CD14-positive monocyte (primary cell): ENCODE data around the gene LARP1B. TPM values are rescaled to one million over a fixed set of nuclear protein-coding genes. Genes with fewer than 3 reads are reported as not detected.

ENCODE experiments used
- DNase-seq, 3 donors: peaks; one replicate each; pipeline ENCODE4 v3.0.0-alpha.2; 2011 to 2022
- H2AFZ ChIP-seq: 2 replicates; pipeline ENCODE4 v1.6.0; 2012; ENCODE audit warnings: mild to moderate bottlenecking, low read depth, low read length, inconsistent platforms; ENCODE audit not compliant: insufficient read depth, poor library complexity, severe bottlenecking
- H3K27ac ChIP-seq, 2 donors: 1 replicate in 1 of 2; 2 replicates in 1 of 2; pipeline ENCODE4 v1.5.1; 2012 to 2013; ENCODE audit warnings: low read length in 2 of 2, control low read depth in 1 of 2, inconsistent platforms in 1 of 2, low read depth in 1 of 2, mild to moderate bottlenecking in 1 of 2
- H3K27me3 ChIP-seq, 2 donors: one replicate each; pipeline versions ENCODE4 v1.6.0 to v1.6.1; 2011 to 2013; ENCODE audit warnings: low read length in 2 of 2; ENCODE audit not compliant: control insufficient read depth in 2 of 2, insufficient read depth in 2 of 2
- H3K36me3 ChIP-seq, 2 donors: replicated peaks in 1 of 2; 1 replicate in 1 of 2; 2 replicates in 1 of 2; pipeline versions ENCODE4 v1.5.1 to v1.6.1; 2012 to 2013; ENCODE audit warnings: low read length in 2 of 2, control low read depth in 1 of 2, inconsistent platforms in 1 of 2, mild to moderate bottlenecking in 1 of 2; ENCODE audit not compliant: insufficient read depth in 2 of 2, control insufficient read depth in 1 of 2
- H3K4me1 ChIP-seq, 2 donors: 1 replicate in 1 of 2; 2 replicates in 1 of 2; pipeline versions ENCODE4 v1.5.1 to v1.6.1; 2012 to 2013; ENCODE audit warnings: low read length in 2 of 2, control low read depth in 1 of 2, inconsistent platforms in 1 of 2, mild to moderate bottlenecking in 1 of 2, moderate library complexity in 1 of 2; ENCODE audit not compliant: insufficient read depth in 2 of 2, control insufficient read depth in 1 of 2
- H3K4me2 ChIP-seq: replicated peaks from 2 replicates; pipeline ENCODE3; 2012; ENCODE audit warnings: low read length, moderate library complexity, mild to moderate bottlenecking; ENCODE audit not compliant: poor library complexity, severe bottlenecking; ENCODE audit errors: extremely low read depth
- H3K4me3 ChIP-seq, 3 experiments: fragments of 200-600 bp in 1 of 3; sonication (generic) in 1 of 3; replicated peaks in 1 of 3; 1 replicate in 2 of 3; 2 replicates in 1 of 3; pipeline ENCODE4 v1.5.1; 2011 to 2013; ENCODE audit warnings: low read length in 3 of 3, mild to moderate bottlenecking in 3 of 3, control low read depth in 2 of 3, low read depth in 2 of 3, inconsistent platforms in 1 of 3, moderate library complexity in 1 of 3
- H3K79me2 ChIP-seq: 2 replicates; pipeline ENCODE4 v1.6.0; 2012; ENCODE audit warnings: mild to moderate bottlenecking, control low read depth, inconsistent platforms, low read length, moderate library complexity; ENCODE audit not compliant: insufficient read depth
- H3K9ac ChIP-seq: 2 replicates; pipeline ENCODE4 v1.6.0; 2017; ENCODE audit warnings: low read length, mild to moderate bottlenecking; ENCODE audit not compliant: insufficient read depth, poor library complexity, severe bottlenecking
- H3K9me3 ChIP-seq, 2 donors: replicated peaks in 1 of 2; 1 replicate in 1 of 2; 2 replicates in 1 of 2; pipeline versions ENCODE4 v1.5.1 to v1.6.1; 2012 to 2013; ENCODE audit warnings: low read length in 2 of 2, control low read depth in 1 of 2; ENCODE audit not compliant: control insufficient read depth in 1 of 2, insufficient read depth in 1 of 2
- H4K20me1 ChIP-seq: 2 replicates; pipeline ENCODE4 v1.6.0; 2012; ENCODE audit warnings: mild to moderate bottlenecking, low read length, control low read depth, moderate library complexity; ENCODE audit not compliant: insufficient read depth
- H3K27ac Mint-ChIP-seq, 7 donors: one replicate each; pipeline ENCODE4 v1.8.0; 2020; ENCODE audit warnings: mild to moderate bottlenecking in 7 of 7, mixed read lengths in 7 of 7, moderate library complexity in 6 of 7, inconsistent platforms in 2 of 7
- H3K27me3 Mint-ChIP-seq, 3 donors: one replicate each; pipeline ENCODE4 v1.8.0; 2021 to 2022; ENCODE audit warnings: low read depth in 3 of 3, mild to moderate bottlenecking in 3 of 3, mixed read lengths in 3 of 3, moderate library complexity in 3 of 3, inconsistent platforms in 1 of 3
- H3K36me3 Mint-ChIP-seq, 2 donors: one replicate each; pipeline ENCODE4 v1.8.0; 2020; ENCODE audit warnings: mixed read lengths in 2 of 2, inconsistent platforms in 1 of 2, mild to moderate bottlenecking in 1 of 2
- H3K4me1 Mint-ChIP-seq: one replicate; pipeline ENCODE4 v1.8.0; 2020; ENCODE audit warnings: mild to moderate bottlenecking, mixed read lengths
- H3K4me3 Mint-ChIP-seq, 2 donors: one replicate each; pipeline ENCODE4 v1.8.0; 2020; ENCODE audit warnings: mild to moderate bottlenecking in 2 of 2, mixed read lengths in 2 of 2, moderate library complexity in 1 of 2
- H3K9me3 Mint-ChIP-seq, 7 donors: one replicate each; pipeline ENCODE4 v1.8.0; 2020 to 2022; ENCODE audit warnings: mixed read lengths in 7 of 7, mild to moderate bottlenecking in 6 of 7, moderate library complexity in 6 of 7, inconsistent platforms in 2 of 7
- CTCF ChIP-seq: fragments of 200-600 bp; IDR thresholded peaks from one replicate; pipeline ENCODE4 v1.8.0; 2022; ENCODE audit warnings: antibody characterized with exemption, mild to moderate bottlenecking
- WGBS: methylation state at CpG from one replicate; pipeline ENCODE4 v1.1.5; 2013; ENCODE audit warnings: missing lambda C conversion rate; ENCODE audit not compliant: insufficient coverage; 5-methylcytosine and 5-hydroxymethylcytosine counted together
- intact Hi-C, 2 donors: fragments of 100-400 bp; cut with micrococcal nuclease; formaldehyde crosslinking; loops; one replicate each; pipeline versions ENCODE4 v1.15.0 to v1.15.1; 2023
- polyA plus RNA-seq, 3 donors: library from polyadenylated mRNA; depleted of rRNA in 1 of 3; unstranded in 2 of 3; stranded (reverse) in 1 of 3; fragments of 300-500 nt in 2 of 3; fragments of >200 nt in 1 of 3; fragmentation: Illumina TruSeq in 2 of 3; gene quantifications; 1 replicate in 2 of 3; 2 replicates in 1 of 3; pipeline ENCODE4 v1.2.3, GENCODE V29; 2012 to 2021

LARP1B gene
- polyA plus RNA-seq, 3 donors: 3.0 to 5.7 (median 3.7) TPM

DNA sequence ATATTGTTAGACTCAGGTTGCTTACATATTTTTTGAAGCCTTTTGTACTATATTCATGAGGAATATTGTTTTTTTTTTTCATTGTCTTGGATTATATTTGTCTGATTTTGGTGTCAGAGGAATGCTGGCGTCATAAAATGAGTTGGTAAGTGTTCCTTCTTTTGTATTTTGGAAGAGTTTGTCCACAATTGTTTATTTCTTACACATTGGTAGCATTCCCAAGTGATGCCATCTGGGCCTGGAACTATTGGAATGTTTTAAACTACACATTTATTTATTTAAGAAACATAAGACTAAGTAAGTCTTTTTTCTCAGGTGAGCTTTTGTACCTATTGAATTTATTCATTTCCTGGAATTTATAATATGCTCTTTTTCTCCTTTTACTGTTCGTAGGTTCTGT is 107.6 kb downstream of the LARP1B start:
- Mint-ChIP-seq H3K9me3 (peaks cover 0 to 2% (median 0%) of the 10 kb centered on the region in 7 donors), H3K27ac (no peak overlapping the region), H3K36me3 (peaks cover 0 to 6% of the 10 kb centered on the region in 2 donors), H3K27me3 (no peaks in the 10 kb centered on the region), H3K4me3 (no peak overlapping the region), H3K4me1 (no peaks in the 10 kb centered on the region)
- no peaks in the 10 kb centered on the region for H4K20me1 ChIP-seq
- H3K9me3 ChIP-seq: no peaks in the 10 kb centered on the region
- H3K4me2 ChIP-seq: no peak overlapping the region
- no peaks in the 10 kb centered on the region for H3K4me1 ChIP-seq
- WGBS: no CpG with 5 or more reads among the region's 2 CpGs
- no peaks in the 10 kb centered on the region for H3K36me3 ChIP-seq
- TF ChIP-seq CTCF: no peak
- no peak overlapping the region for H2AFZ ChIP-seq
- DNase-seq: no peak
- no peaks in the 10 kb centered on the region for H3K27me3 ChIP-seq
- H3K79me2 ChIP-seq: no peaks in the 10 kb centered on the region
- H3K9ac ChIP-seq: no peak overlapping the region
- no peak overlapping the region for H3K4me3 ChIP-seq
- intact Hi-C loops: no loop called here
- no peak overlapping the region for H3K27ac ChIP-seq

DNA sequence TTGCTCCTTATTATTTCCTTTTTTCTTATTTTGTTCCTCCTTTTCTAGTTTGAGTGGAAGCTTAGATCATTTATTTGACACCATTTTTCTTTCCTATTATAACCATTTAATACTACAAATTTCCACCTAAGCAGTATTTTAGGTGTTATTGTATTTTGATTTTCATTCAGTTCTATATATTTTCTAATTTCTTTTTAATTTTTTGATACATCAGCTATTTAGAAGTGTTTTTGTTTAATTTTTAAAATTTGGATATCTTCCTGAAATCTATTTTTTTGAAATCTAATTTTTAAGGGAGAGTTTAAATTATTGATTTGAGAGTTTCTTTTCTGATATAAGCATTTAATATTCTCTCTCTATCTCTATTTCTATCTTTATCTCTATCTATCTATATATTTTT is 108.1 kb downstream of the LARP1B start:
- no peak for DNase-seq

More for the DNA sequence above, 108.1 kb downstream of the LARP1B start:
- Histone ChIP-seq H3K36me3 (no peaks in the 10 kb centered on the region), H3K4me2 (no peak overlapping the region), H3K4me1 (no peaks in the 10 kb centered on the region), H4K20me1 (no peaks in the 10 kb centered on the region), H3K9me3 (no peaks in the 10 kb centered on the region), H3K79me2 (no peaks in the 10 kb centered on the region), H3K27ac (no peak overlapping the region), H2AFZ (no peak overlapping the region), H3K9ac (no peak overlapping the region), H3K27me3 (no peaks in the 10 kb centered on the region), H3K4me3 (no peak overlapping the region)
- peaks cover 0 to 2% (median 0%) of the 10 kb centered on the region in 7 donors for H3K9me3 Mint-ChIP-seq
- H3K4me3 Mint-ChIP-seq: no peak overlapping the region
- intact Hi-C loops: no loop called here
- H3K4me1 Mint-ChIP-seq: no peaks in the 10 kb centered on the region
- H3K27ac Mint-ChIP-seq: no peak overlapping the region
- TF ChIP-seq CTCF: no peak
- H3K36me3 Mint-ChIP-seq: peaks cover 0 to 6% of the 10 kb centered on the region in 2 donors
- H3K27me3 Mint-ChIP-seq: no peaks in the 10 kb centered on the region
